Stimulated activated CD8-positive, alpha-beta memory T cell treated with anti-CD3 and anti-CD28 coated beads, Interleukin-7, amount 100 ng/mL, for 48 hours (primary cell): ENCODE results near the gene ATP6V1E1.

Experiments used
- DNase-seq, 2 donors: peaks; one replicate each; pipeline ENCODE4 v3.0.0-alpha.2; 2020; ENCODE audit warnings: low read depth in 1 of 2; ENCODE audit errors: extremely low read depth in 1 of 2

The ATP6V1E1 gene

GRCh38 chr22:17548756-17549035 lies 79.9 kb downstream of the ATP6V1E1 start:
- no peak for DNase-seq

GRCh38 chr22:17548010-17548755 lies 80.4 kb downstream of the ATP6V1E1 start:
- no peak for DNase-seq

- DNase-seq, result no peak
Measured at GRCh38 chr22:17542452-17542851, 86.1 kb downstream of the ATP6V1E1 start.
